Neural progenitor cell (in vitro differentiated cells): ENCODE results near the gene COL26A1. TPM values are rescaled to one million over a fixed set of nuclear protein-coding genes. Genes with fewer than 3 reads are reported as not detected.

ENCODE experiments used
- DNase-seq: peaks from one replicate; pipeline ENCODE4 v3.0.0-alpha.2; 2016; ENCODE audit warnings: low spot score
- H2AFZ ChIP-seq: fragments of 200-600 bp; sonication (generic); replicated peaks from 2 replicates; pipeline ENCODE4 v1.6.1; 2016; ENCODE audit warnings: antibody characterized with exemption
- H3F3A ChIP-seq: fragments of 200-600 bp; sonication (generic); 2 replicates; pipeline ENCODE4 v1.6.1; 2016; ENCODE audit warnings: antibody characterized with exemption, low read depth
- H3K27ac ChIP-seq: fragments of 200-600 bp; sonication (generic); 2 replicates; pipeline ENCODE4 v1.5.1; 2016; ENCODE audit warnings: mild to moderate bottlenecking
- H3K27me3 ChIP-seq: fragments of 200-600 bp; sonication (generic); 2 replicates; pipeline ENCODE4 v1.6.1; 2016; ENCODE audit warnings: mild to moderate bottlenecking, moderate library complexity
- H3K36me3 ChIP-seq: fragments of 200-600 bp; sonication (generic); 2 replicates; pipeline ENCODE4 v1.5.1; 2016
- H3K4me1 ChIP-seq: fragments of 200-600 bp; sonication (generic); 2 replicates; pipeline ENCODE4 v1.6.1; 2016; ENCODE audit warnings: mixed run types
- H3K4me2 ChIP-seq: fragments of 200-600 bp; sonication (generic); 2 replicates; pipeline ENCODE4 v1.6.1; 2016
- H3K4me3 ChIP-seq: fragments of 200-600 bp; sonication (generic); 2 replicates; pipeline ENCODE4 v1.5.1; 2016
- H3K79me2 ChIP-seq: fragments of 200-600 bp; sonication (generic); 2 replicates; pipeline ENCODE4 v1.6.1; 2016; ENCODE audit warnings: low read depth
- H3K9ac ChIP-seq: fragments of 200-600 bp; sonication (generic); 2 replicates; pipeline ENCODE4 v1.6.1; 2016
- H3K9me3 ChIP-seq: fragments of 200-600 bp; sonication (generic); 2 replicates; pipeline ENCODE4 v1.5.1; 2016; ENCODE audit warnings: low read depth
- H4K20me1 ChIP-seq: fragments of 200-600 bp; sonication (generic); 2 replicates; pipeline ENCODE4 v1.6.1; 2016; ENCODE audit warnings: low read depth
- H3K27ac Mint-ChIP-seq: 3 replicates; pipeline ENCODE4 v1.8.0; 2021; ENCODE audit warnings: mixed read lengths
- H3K27me3 Mint-ChIP-seq: 2 replicates; pipeline ENCODE4 v1.8.0; 2022; ENCODE audit warnings: low read depth, mild to moderate bottlenecking, inconsistent platforms, moderate library complexity, mixed read lengths; ENCODE audit not compliant: insufficient read depth
- H3K36me3 Mint-ChIP-seq: 3 replicates; pipeline ENCODE4 v1.8.0; 2021; ENCODE audit warnings: mixed read lengths
- H3K4me1 Mint-ChIP-seq: 3 replicates; pipeline ENCODE4 v1.8.0; 2021; ENCODE audit warnings: mixed read lengths
- H3K4me3 Mint-ChIP-seq: 3 replicates; pipeline ENCODE4 v1.8.0; 2021; ENCODE audit warnings: mild to moderate bottlenecking, moderate library complexity, mixed read lengths
- H3K9me3 Mint-ChIP-seq: 3 replicates; pipeline ENCODE4 v1.8.0; 2020; ENCODE audit warnings: mixed read lengths
- EZH2 ChIP-seq: fragments of 200-600 bp; sonication (generic); IDR thresholded peaks from 2 replicates; pipeline ENCODE4 v1.6.1; 2017; ENCODE audit warnings: antibody characterized with exemption, mild to moderate bottlenecking, moderate library complexity
- EZH2phosphoT487 ChIP-seq: fragments of 200-600 bp; sonication (generic); IDR thresholded peaks from 2 replicates; pipeline ENCODE4 v1.6.1; 2017; ENCODE audit warnings: antibody characterized with exemption
- total RNA-seq: library from RNA; depleted of rRNA; stranded (reverse); fragments of >200 nt; gene quantifications from 2 replicates; pipeline ENCODE4 v1.2.3, GENCODE V29; 2015; ENCODE audit warnings: low replicate concordance
- TF ChIP-seq, protein P1 (sequence below): fragments of 200-600 bp; sonication (generic); IDR thresholded peaks from 2 replicates; pipeline ENCODE4 v1.5.1; 2017; ENCODE audit warnings: antibody characterized with exemption, mild to moderate bottlenecking

The COL26A1 gene
- total RNA-seq, 1 donor from 2014 or later = 26.7 TPM

- H3K4me1 Mint-ChIP-seq = peaks cover 22% of the 10 kb centered on the region
- Histone ChIP-seq H3K9me3 (no peaks in the 10 kb centered on the region), H3F3A (no peaks in the 10 kb centered on the region), H4K20me1 (no peaks in the 10 kb centered on the region), H3K79me2 (no peaks in the 10 kb centered on the region), H3K27ac (no peak overlapping the region), H3K9ac (no peak overlapping the region), H3K4me2 (no peak overlapping the region), H2AFZ (no peak overlapping the region), H3K4me3 (no peak overlapping the region), H3K27me3 (no peaks in the 10 kb centered on the region), H3K36me3 (no peaks in the 10 kb centered on the region), H3K4me1 (no peaks in the 10 kb centered on the region)
- H3K27ac Mint-ChIP-seq = peak overlapping the region; percentile 51
- no peaks in the 10 kb centered on the region for H3K36me3 Mint-ChIP-seq
- TF ChIP-seq EZH2phosphoT487 (no peak), EZH2 (no peak)
- TF ChIP-seq, protein P1, sequence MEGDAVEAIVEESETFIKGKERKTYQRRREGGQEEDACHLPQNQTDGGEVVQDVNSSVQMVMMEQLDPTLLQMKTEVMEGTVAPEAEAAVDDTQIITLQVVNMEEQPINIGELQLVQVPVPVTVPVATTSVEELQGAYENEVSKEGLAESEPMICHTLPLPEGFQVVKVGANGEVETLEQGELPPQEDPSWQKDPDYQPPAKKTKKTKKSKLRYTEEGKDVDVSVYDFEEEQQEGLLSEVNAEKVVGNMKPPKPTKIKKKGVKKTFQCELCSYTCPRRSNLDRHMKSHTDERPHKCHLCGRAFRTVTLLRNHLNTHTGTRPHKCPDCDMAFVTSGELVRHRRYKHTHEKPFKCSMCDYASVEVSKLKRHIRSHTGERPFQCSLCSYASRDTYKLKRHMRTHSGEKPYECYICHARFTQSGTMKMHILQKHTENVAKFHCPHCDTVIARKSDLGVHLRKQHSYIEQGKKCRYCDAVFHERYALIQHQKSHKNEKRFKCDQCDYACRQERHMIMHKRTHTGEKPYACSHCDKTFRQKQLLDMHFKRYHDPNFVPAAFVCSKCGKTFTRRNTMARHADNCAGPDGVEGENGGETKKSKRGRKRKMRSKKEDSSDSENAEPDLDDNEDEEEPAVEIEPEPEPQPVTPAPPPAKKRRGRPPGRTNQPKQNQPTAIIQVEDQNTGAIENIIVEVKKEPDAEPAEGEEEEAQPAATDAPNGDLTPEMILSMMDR = no peak
- H3K4me3 Mint-ChIP-seq = no peak overlapping the region
- no peak for DNase-seq
- peaks cover 4% of the 10 kb centered on the region for H3K27me3 Mint-ChIP-seq
- H3K9me3 Mint-ChIP-seq = no peaks in the 10 kb centered on the region
Measured at GRCh38 chr7:101466871-101467270, 104.2 kb downstream of the COL26A1 start.

GRCh38 chr7:101468546-101469275, 106.0 kb downstream of the COL26A1 start:
- no peak overlapping the region for H3K27ac ChIP-seq

DNA sequence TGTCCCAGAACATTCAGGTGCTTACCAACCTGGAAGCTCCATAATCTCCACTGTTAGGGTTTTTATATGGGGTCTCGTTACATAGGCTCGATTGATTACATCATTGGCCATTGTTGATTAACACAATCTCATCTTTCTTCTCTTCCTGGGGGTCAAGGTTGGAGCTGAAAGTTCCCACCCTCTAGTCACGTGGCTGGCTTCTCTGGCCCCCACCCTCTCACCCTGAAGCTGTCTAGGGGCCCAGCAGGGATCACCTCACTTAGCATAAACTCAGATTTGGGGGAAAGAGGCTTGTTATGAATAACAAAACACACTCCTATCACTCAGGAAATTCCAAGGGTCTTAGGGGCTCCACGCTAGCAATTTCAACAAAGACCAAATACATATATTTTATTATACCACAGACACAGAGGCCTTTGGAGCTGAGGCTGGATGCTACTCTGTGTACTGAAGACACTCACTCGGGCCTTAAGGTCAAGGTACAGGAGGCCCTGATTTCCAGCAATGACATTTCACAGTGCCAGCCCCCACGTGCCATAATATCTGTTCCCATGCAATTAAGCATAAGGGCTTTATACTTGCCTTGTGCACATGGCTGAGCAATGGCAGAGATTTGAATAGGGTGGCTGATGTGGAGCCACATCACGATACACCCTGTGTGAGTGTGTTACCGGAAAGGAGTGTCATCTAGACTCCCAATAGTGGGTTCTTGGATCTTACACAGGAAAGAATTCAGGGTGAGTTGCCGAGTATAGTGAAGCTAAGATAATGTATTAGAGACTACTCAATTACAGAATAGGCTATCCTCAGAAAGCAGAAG, 108.2 kb downstream of the COL26A1 start:
- no peaks in the 10 kb centered on the region for H3F3A ChIP-seq
- H3K27me3 Mint-ChIP-seq = peaks cover 6% of the 10 kb centered on the region
- H3K27me3 ChIP-seq = no peaks in the 10 kb centered on the region
- H3K4me1 Mint-ChIP-seq = peaks cover 17% of the 10 kb centered on the region
- H3K4me1 ChIP-seq = no peaks in the 10 kb centered on the region
- H3K36me3 Mint-ChIP-seq = no peaks in the 10 kb centered on the region
- no peak overlapping the region for H3K4me2 ChIP-seq
- no peaks in the 10 kb centered on the region for H3K9me3 ChIP-seq
- DNase-seq = no peak
- H3K4me3 ChIP-seq = no peak overlapping the region
- no peak overlapping the region for H3K27ac Mint-ChIP-seq
- no peak for TF ChIP-seq EZH2
- TF ChIP-seq EZH2phosphoT487 = no peak
- TF ChIP-seq, protein P1 = no peak
- no peaks in the 10 kb centered on the region for H3K79me2 ChIP-seq
- H3K9ac ChIP-seq = no peak overlapping the region
- H3K9me3 Mint-ChIP-seq = no peaks in the 10 kb centered on the region
- no peak overlapping the region for H3K4me3 Mint-ChIP-seq
- H2AFZ ChIP-seq = no peak overlapping the region
- no peak overlapping the region for H3K27ac ChIP-seq
- no peaks in the 10 kb centered on the region for H4K20me1 ChIP-seq
- no peaks in the 10 kb centered on the region for H3K36me3 ChIP-seq

More at GRCh38 chr7:101468546-101469275, 106.0 kb downstream of the COL26A1 start:
- Mint-ChIP-seq H3K9me3 (no peaks in the 10 kb centered on the region), H3K27ac (no peak overlapping the region), H3K4me3 (no peak overlapping the region), H3K36me3 (no peaks in the 10 kb centered on the region), H3K27me3 (peaks cover 4% of the 10 kb centered on the region), H3K4me1 (peaks cover 17% of the 10 kb centered on the region)
- H2AFZ ChIP-seq = no peak overlapping the region
- no peak overlapping the region for H3K4me3 ChIP-seq
- H3K4me1 ChIP-seq = no peaks in the 10 kb centered on the region
- no peaks in the 10 kb centered on the region for H3K9me3 ChIP-seq
- no peaks in the 10 kb centered on the region for H4K20me1 ChIP-seq
- no peak for TF ChIP-seq EZH2
- no peak for TF ChIP-seq EZH2phosphoT487
- TF ChIP-seq, protein P1 = no peak
- no peaks in the 10 kb centered on the region for H3K79me2 ChIP-seq
- H3K36me3 ChIP-seq = no peaks in the 10 kb centered on the region
- no peak overlapping the region for H3K4me2 ChIP-seq
- H3K9ac ChIP-seq = no peak overlapping the region
- H3K27me3 ChIP-seq = no peaks in the 10 kb centered on the region
- DNase-seq = no peak
- no peaks in the 10 kb centered on the region for H3F3A ChIP-seq
